Testis (tissue), 2 donors: ENCODE data around the gene NAXE.
"Not testable (repeated sequence)": the region's sequence is repeated elsewhere in the genome, so short reads cannot be mapped to it uniquely, and the experiment has no call there.

Experiments used
- CTCF ChIP-seq, 3 experiments: fragments of 450-650 bp in 2 of 3; fragments of 200-600 bp in 1 of 3; sonication (generic) in 1 of 3; IDR thresholded peaks; one replicate each; pipeline ENCODE4 v1.5.1; 2016 to 2019; ENCODE audit warnings: antibody characterized with exemption in 3 of 3, mild to moderate bottlenecking in 2 of 3, moderate library complexity in 1 of 3
- POLR2A ChIP-seq: fragments of 450-650 bp; IDR thresholded peaks from one replicate; pipeline ENCODE4 v1.6.1; 2017; ENCODE audit warnings: antibody characterized with exemption, mild to moderate bottlenecking, moderate library complexity

DNA sequence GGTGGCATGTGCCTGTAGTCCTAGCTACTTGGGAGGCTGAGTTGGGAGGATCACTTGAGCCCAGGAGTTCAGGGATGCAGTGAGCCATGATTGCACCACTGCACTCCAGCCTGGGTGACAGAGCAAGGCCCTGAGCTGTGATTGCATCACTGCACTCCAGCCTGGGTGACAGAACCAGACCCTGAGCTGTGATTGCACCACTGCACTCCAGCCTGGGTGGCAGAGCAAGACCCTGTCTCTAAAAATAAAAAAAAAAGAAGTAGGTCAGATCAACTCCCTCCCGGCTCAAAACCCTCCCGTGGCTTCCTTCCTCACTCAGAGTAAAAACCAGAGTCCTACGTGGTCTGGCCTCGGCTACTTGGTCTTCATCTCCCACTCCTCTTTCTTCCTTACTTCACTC is 38.6 kb upstream of the NAXE start:
- TF ChIP-seq CTCF (IDR thresholded peaks at IDR 0.05); POLR2A: not testable (repeated sequence)
